ENCODE measurements around the gene AGAP1.

AGAP1 gene

GRCh38 chr2:235508371-235509160 is 14.7 kb downstream of the AGAP1 start:
- DNase-seq (ENCODE audit: low read depth): no peak

DNA sequence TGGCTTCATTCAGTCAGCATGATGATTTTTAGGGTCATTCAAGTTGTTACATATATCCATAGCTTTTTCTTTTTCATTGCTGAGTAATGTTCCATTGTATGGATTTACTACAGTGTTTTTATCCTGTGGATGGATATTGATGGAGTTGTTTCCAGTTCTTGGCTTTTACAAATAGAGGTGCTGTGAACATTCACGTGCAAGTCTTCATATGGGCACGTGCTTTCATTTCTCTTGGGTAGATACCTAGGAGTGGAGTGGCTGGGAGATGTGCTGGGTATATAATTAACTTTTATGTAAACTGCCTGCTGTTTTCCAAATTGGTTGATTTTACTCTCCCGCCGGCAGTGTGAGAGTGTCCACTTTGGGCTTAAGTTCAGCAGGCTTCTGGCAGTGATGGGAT is 16.5 kb downstream of the AGAP1 start:
- DNase-seq (ENCODE audit: low read depth): no peak

DNA sequence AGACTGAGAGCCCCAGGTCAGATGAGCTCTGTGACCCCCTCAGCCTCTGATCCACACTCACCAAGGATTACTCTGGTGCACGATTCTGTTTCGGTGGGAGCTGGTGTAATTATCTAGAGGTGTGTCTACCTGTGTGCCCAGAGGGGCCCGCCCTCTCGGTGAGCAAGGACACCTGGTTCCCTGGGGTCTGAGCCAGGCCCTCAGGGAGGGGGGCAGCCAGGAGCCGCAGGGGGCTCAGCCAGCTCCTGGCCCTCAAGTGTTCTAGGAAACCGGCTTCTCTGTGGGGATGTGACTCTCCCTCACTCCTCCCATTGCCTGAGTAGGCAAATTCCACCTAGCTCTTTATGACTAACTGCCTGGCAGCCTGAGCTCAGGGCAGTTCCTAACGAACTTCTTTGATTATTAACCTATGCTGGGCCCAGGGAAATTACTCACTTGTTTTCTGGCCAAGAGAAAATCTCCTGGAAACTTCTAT is 17.4 kb downstream of the AGAP1 start:
- DNase-seq (ENCODE audit: low read depth): no peak

DNA sequence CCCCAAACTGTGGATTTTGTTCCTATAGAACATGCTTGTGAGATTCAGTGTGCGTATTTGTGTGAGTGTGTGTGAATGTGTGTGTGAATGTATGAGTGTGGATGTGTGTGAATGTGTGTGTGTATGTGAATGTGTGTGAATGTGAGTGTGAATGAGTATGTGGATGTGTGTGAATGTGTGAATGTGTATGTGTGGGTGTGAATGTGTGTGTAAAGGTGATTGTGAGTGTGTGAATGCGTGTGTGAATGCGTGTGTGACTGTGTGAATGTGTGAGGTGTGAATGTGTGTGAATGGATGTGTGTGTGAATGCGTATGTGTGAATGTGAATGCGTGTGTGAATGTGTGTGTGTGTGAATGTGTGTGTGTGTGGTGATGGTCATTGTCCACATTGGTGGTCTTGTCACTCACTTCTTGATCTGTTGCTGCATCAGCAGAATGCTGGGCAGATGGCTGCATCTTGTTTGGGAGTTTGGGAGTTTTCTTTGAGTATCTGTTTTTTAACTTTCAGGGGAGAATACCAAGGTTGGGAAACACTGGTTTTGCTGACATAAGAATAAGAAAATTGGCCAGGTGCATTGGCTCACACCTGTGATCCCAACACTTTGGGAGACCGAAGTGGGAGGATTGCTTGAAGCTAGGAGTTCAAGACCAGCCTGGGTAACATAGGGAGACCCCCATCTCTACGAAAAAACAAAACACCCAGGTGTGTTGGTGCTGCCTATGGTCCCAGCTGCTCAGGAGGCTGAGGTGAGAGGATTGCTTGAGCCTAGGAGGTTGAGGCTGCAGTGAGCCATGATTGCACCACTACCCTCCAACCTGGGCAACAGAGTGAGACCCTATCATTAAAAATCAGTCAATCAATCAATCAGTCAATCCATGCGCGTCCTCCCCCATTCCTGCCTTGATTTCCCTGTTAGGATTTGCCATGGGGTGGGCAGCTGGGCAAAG is 18.2 kb downstream of the AGAP1 start:
- no peak for DNase-seq (ENCODE audit: low read depth)

DNA sequence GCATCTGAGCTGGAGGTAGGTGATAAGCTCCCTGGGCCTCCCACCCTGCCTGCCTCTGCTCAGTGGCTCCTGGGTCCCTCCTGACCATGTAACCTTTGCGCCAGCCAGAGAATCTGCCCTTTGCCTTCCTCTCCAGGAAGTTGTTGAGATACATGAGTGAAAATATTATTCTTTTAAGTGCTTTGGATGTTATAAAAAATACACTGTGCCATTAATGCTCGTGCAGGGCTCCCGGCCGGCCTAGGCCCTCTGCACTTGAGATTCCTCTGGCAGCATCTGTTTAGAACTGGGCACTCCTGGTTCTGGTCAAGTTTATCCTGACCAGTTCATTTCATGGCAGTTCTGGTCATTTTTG is 18.8 kb downstream of the AGAP1 start:
- DNase-seq (ENCODE audit: low read depth): no peak

GRCh38 chr2:235513984-235514626 is 20.3 kb downstream of the AGAP1 start:
- DNase-seq (ENCODE audit: low read depth): no peak

- no peak for DNase-seq (ENCODE audit: low read depth)
Measured at GRCh38 chr2:235514627-235515363, 21.0 kb downstream of the AGAP1 start.

GRCh38 chr2:235515364-235515742 is 21.5 kb downstream of the AGAP1 start:
- DNase-seq (ENCODE audit: low read depth): no peak

DNA sequence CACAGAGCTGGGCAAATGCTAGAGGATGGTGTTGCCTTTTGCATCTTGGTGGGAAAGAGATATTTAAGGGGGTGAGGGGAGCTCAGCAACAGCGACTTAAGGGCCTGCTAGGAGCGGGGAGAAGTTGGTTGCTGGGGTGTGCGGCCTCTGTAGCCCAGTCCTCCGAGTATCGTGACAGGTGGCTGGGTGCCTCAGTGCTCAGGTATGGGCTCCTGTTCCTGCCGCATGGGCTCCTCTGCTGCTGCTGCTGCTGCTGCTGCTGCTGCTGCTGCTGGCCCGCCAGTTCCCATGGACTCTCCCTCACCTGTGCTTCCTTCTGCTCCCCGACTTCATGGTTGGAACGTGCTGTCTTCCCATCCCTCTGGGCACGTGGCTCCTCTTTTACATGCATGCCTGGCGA is 22.0 kb downstream of the AGAP1 start:
- no peak for DNase-seq (ENCODE audit: low read depth)

DNA sequence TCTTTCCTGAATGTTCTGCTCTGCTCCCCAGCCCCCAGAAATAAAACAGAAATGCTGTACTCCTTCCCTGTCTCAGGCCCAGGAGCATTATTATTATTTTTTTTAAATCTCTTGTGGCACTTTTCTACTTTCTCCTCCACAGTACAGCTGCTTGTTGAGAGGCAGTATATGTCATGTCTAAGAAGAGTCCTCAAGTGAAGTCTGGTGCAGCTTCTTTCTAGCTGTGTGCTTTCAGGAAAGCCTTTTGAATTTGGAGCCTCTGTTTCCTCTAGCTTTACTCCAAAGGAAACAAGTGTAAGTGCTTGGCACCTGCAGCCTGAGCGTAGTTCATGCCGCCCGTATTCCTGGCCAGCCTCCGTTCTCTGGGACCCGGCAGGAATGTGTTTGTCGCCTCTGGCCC is 22.4 kb downstream of the AGAP1 start:
- DNase-seq (ENCODE audit: low read depth): no peak

DNA sequence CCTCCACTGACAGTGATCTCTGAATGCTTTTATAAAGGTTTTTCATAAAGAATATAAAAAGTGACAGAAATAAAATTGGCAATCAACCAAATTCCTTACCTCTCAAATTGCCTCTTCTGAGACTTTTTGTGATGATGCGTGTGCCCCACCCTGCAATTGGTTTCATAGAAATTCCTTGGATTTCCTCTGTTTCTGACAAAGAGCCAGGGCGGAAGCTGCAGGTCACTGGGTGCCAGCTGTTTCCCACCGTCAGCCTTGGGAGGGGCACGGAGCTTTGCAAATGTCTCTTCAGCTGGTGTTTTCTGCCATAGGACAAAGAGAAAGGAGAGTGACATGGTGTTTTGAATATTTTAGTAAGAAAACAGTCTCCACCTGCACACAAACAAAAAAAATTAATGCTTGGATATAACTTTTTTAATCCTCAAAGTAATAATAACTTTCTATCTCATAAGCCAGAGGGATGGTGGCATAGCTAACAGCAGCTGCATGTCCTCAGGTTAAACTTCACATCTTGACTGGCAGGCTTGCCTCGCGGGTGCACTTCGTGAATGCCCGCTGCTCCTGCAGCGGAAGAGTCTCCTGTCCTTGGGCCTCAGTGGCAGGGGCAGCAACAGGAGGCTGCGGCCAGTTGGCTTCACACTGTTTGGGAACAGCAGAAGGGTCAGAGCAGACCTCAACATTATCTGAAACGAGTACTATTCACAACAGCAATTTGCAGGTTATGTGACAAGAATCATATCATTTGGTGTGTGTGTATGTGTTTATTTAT is 24.7 kb downstream of the AGAP1 start:
- DNase-seq (ENCODE audit: low read depth): no peak

- no peak for DNase-seq (ENCODE audit: low read depth)
Measured at GRCh38 chr2:235520787-235521186, 26.9 kb downstream of the AGAP1 start.

DNA sequence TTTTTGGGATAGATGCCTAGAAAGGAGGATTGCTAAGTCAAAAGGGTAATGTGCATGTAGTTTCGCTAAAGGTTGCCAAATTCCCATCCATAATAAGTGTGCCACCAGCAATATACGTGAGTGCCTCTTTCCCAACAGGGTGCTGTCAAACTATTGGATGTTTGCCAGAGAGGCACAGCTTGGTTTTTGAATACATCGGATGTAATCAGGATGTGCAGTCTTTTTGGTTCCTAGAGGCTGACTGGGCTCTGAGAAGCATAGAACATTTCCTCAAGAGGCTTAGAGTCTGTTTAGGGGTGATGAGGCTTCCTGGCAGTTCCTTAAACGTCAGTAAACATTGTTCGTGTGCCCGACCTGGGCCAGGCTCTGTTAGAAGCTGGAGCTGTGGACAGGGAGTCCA is 28.0 kb downstream of the AGAP1 start:
- no peak for DNase-seq (ENCODE audit: low read depth)

DNA sequence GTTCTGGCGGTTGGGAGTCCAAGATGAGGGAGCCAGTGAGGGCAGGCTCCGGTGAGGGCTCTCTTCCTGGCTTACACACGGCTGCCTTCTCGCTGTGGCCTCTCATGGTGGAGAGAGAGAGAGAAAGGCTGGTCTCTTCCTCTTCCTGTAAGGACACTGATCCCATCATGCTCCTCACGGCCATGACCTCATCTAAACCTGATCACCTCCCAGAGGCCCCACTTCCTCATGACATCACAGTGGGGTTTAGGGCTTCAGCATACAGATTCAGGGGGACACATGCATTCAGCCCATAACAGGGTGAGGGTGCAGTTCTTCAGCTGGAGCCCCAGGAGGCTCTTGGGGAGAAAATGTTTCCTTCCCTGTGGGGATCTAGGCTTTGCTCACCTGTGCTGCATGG is 29.2 kb downstream of the AGAP1 start:
- DNase-seq (ENCODE audit: low read depth): no peak

GRCh38 chr2:235523486-235524150 is 29.8 kb downstream of the AGAP1 start:
- DNase-seq (ENCODE audit: low read depth): no peak

DNA sequence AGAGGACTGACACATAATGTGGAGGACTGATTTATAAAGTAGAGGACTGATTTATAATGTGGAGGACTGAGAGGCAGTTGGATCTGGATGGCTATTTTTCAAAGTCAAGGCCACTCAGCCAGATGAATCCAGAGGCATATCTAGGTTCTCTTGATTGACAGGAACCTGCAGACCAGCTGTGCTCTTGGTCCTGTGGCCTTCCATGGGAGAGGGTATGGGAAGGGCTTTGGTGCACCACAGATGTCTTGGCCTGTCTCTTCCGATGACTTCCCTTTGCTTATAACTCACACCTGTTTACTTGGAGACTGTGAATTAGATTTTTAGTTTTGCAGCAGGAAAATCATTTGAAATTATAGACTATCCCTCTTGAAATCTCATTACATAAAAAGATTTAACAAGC is 32.3 kb downstream of the AGAP1 start:
- DNase-seq (ENCODE audit: low read depth): no peak

DNA sequence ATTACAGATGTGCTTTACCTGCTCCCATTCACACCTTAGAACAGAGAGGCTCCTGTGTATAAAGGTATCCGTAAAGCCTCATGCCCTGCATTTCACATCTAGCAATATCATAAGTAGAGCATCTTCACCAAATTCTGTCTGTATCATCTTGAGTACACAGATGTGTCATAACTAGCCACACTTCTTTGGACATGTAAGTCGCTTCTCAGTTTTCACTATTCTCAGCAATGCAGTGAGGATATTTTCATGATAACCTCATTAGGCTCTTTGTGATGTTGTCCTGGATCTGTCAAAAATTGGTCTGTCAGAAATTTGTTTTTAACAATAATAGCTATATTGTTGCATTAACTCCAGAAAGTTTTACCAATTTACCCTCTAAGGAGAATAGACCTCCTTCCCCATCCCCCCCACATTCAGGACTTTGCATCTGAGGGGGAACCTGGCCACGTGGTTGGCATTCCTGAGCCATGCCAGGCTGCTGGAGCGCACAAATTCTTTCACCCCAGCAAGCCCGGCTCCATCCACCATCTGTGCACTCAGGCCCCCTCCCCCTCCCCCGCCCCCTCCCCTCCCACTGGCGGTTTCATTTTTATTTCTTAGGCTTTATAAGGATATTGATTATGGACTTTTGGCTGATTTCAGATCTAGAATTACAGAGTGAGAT is 34.1 kb downstream of the AGAP1 start:
- no peak for DNase-seq (ENCODE audit: low read depth)

GRCh38 chr2:235529621-235530020 is 35.8 kb downstream of the AGAP1 start:
- no peak for DNase-seq (ENCODE audit: low read depth)

DNA sequence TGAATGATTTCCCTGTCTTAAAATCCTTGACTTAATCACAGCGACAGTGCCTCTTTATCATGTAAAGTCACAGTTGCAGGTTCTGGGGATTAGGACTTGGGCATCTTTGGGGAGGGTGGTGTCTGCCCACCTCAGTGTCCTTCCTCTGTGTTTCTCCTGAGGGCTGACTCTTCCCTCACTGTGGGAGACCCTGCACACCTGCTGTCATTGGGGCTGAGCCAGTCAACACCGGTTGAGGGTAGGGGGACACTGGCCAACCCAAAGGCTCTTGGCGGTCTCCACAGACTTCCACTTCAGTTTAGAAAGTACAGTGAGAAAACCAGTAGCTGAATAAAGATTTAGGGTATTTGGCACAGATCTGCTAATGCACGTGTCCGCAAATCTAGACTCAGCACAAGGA is 36.9 kb downstream of the AGAP1 start:
- no peak for DNase-seq (ENCODE audit: low read depth)

DNA sequence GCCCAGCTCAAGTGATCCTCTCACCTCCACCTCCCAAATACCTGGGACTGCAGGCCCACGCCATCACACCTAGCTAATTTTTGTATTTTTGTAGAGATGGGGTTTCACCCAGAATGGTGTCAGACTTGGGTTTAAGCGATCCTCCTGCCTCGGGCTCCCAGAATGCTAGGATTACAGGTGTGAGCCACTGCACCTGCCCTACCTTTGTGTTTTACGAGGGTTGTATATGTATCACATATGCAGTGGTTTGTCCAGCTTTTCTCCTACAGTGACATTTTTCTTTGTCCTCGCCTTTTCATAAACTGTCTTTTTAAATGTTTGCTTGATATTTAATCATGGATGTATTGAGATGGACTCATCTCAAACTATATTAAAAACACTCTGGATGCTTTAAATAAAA is 38.5 kb downstream of the AGAP1 start:
- no peak for DNase-seq (ENCODE audit: low read depth)

All from activated T-cell treated with anti-CD3 and anti-CD28 coated beads for 1 hour (primary cell).